Measurements from ENCODE around the gene AP2A2. TPM values are rescaled to one million over a fixed set of nuclear protein-coding genes. Genes with fewer than 3 reads are reported as not detected.

AP2A2 gene
- total RNA-seq, 1 donor = 50.7 TPM

GRCh38 chr11:944711-945470 lies 19.2 kb downstream of the AP2A2 start:
- peak; percentile 12 for TF ChIP-seq CTCF (IDR thresholded peaks at IDR 0.05; ENCODE audit: extremely low read depth, low read depth, low read length)
- Histone ChIP-seq H3K4me2 (ENCODE audit: insufficient read depth, low read length) (no peak overlapping the region), H4K20me1 (ENCODE audit: insufficient read depth, low read length) (peaks cover 33% of the 10 kb centered on the region), H3K4me3 (ENCODE audit: insufficient read depth, low read length) (no peak overlapping the region), H3K4me1 (ENCODE audit: insufficient read depth, low read length) (peaks cover 8% of the 10 kb centered on the region), H3K27me3 (ENCODE audit: insufficient read depth, low read length) (no peaks in the 10 kb centered on the region), H3K79me2 (ENCODE audit: insufficient read depth, low read length) (peaks cover 65% of the 10 kb centered on the region), H2AFZ (ENCODE audit: low read length) (no peak overlapping the region), H3K9me3 (ENCODE audit: low read depth, low read length) (no peaks in the 10 kb centered on the region), H3K36me3 (ENCODE audit: insufficient read depth, low read length) (peaks cover 6% of the 10 kb centered on the region), H3K27ac (ENCODE audit: low read depth, low read length) (no peak overlapping the region)
- peak; percentile 65 for DNase-seq (ENCODE audit: insufficient read length, low spot score, missing footprints)

GRCh38 chr11:945986-946385 lies 20.3 kb downstream of the AP2A2 start:
- peaks cover 26% of the 10 kb centered on the region for H4K20me1 ChIP-seq (ENCODE audit: insufficient read depth, low read length)
- peaks cover 8% of the 10 kb centered on the region for H3K4me1 ChIP-seq (ENCODE audit: insufficient read depth, low read length)
- peaks cover 61% of the 10 kb centered on the region for H3K79me2 ChIP-seq (ENCODE audit: insufficient read depth, low read length)
- no peak for DNase-seq (ENCODE audit: insufficient read length, low spot score, missing footprints)
- TF ChIP-seq CTCF (IDR thresholded peaks at IDR 0.05; ENCODE audit: extremely low read depth, low read depth, low read length) = no peak
- no peak overlapping the region for H2AFZ ChIP-seq (ENCODE audit: low read length)
- no peak overlapping the region for H3K4me2 ChIP-seq (ENCODE audit: insufficient read depth, low read length)
- peaks cover 6% of the 10 kb centered on the region for H3K36me3 ChIP-seq (ENCODE audit: insufficient read depth, low read length)
- no peaks in the 10 kb centered on the region for H3K9me3 ChIP-seq (ENCODE audit: low read depth, low read length)
- H3K27me3 ChIP-seq (ENCODE audit: insufficient read depth, low read length) = no peaks in the 10 kb centered on the region
- no peak overlapping the region for H3K27ac ChIP-seq (ENCODE audit: low read depth, low read length)
- H3K4me3 ChIP-seq (ENCODE audit: insufficient read depth, low read length) = no peak overlapping the region

GRCh38 chr11:947744-948143 lies 22.1 kb downstream of the AP2A2 start:
- Histone ChIP-seq H3K79me2 (ENCODE audit: insufficient read depth, low read length) (peaks cover 55% of the 10 kb centered on the region), H3K4me1 (ENCODE audit: insufficient read depth, low read length) (peaks cover under 1% of the 10 kb centered on the region)

More at GRCh38 chr11:947744-948143, 22.1 kb downstream of the AP2A2 start:
- H3K27ac ChIP-seq (ENCODE audit: low read depth, low read length) = no peak overlapping the region
- no peaks in the 10 kb centered on the region for H3K27me3 ChIP-seq (ENCODE audit: insufficient read depth, low read length)
- TF ChIP-seq CTCF (IDR thresholded peaks at IDR 0.05; ENCODE audit: extremely low read depth, low read depth, low read length) = no peak
- H3K4me3 ChIP-seq (ENCODE audit: insufficient read depth, low read length) = no peak overlapping the region
- no peaks in the 10 kb centered on the region for H3K9me3 ChIP-seq (ENCODE audit: low read depth, low read length)
- H2AFZ ChIP-seq (ENCODE audit: low read length) = no peak overlapping the region
- peaks cover 6% of the 10 kb centered on the region for H3K36me3 ChIP-seq (ENCODE audit: insufficient read depth, low read length)
- no peak overlapping the region for H3K4me2 ChIP-seq (ENCODE audit: insufficient read depth, low read length)
- peaks cover 30% of the 10 kb centered on the region for H4K20me1 ChIP-seq (ENCODE audit: insufficient read depth, low read length)
- DNase-seq (ENCODE audit: insufficient read length, low spot score, missing footprints) = no peak
